Activated B cell treated with CpG ODN at 0.5 μM for 24 hours (primary cell): Measurements from ENCODE around the gene SP5. TPM values are rescaled to one million over a fixed set of nuclear protein-coding genes. Genes with fewer than 3 reads are reported as not detected.

Experiments used
- ATAC-seq: fragments of 200-7000 bp; cut with Tn5 transposase; one replicate; pipeline ENCODE4 v1.10.0; 2021; ENCODE audit warnings: low read depth, mild to moderate bottlenecking, moderate library complexity
- CTCF ChIA-PET: fragments of 350-600 bp; sonication (Branson Sonifier 250); formaldehyde crosslinking; loops from one replicate; lab custom pipeline; 2021; ENCODE audit warnings: antibody characterized with exemption; lab: Charles Lee
- POLR2A ChIA-PET: fragments of 350-600 bp; sonication (Branson Sonifier 250); formaldehyde crosslinking; loops from one replicate; lab custom pipeline; 2021; ENCODE audit warnings: antibody characterized with exemption; lab: Charles Lee
- DNase-seq: peaks from one replicate; pipeline ENCODE4 v3.0.0; 2022
- H3K27ac Mint-ChIP-seq: one replicate; pipeline ENCODE4 v1.8.0; 2020; ENCODE audit warnings: mixed read lengths
- H3K27me3 Mint-ChIP-seq: one replicate; pipeline ENCODE4 v1.8.0; 2021; ENCODE audit warnings: mixed read lengths
- H3K36me3 Mint-ChIP-seq: one replicate; pipeline ENCODE4 v1.8.0; 2021; ENCODE audit warnings: low read depth, mixed read lengths
- H3K4me1 Mint-ChIP-seq: one replicate; pipeline ENCODE4 v1.8.0; 2021; ENCODE audit warnings: mixed read lengths
- H3K4me3 Mint-ChIP-seq: one replicate; pipeline ENCODE4 v1.8.0; 2020; ENCODE audit warnings: mild to moderate bottlenecking, mixed read lengths
- H3K9me3 Mint-ChIP-seq: one replicate; pipeline ENCODE4 v1.8.0; 2020; ENCODE audit warnings: mixed read lengths
- CTCF ChIP-seq: fragments of 200-600 bp; IDR thresholded peaks from one replicate; pipeline ENCODE4 v1.8.0; 2022; ENCODE audit warnings: antibody characterized with exemption, mild to moderate bottlenecking
- intact Hi-C: fragments of 100-400 bp; cut with micrococcal nuclease; formaldehyde crosslinking; loops from one replicate; pipeline ENCODE4 v1.15.1; 2024
- total RNA-seq: library from RNA; stranded (reverse); gene quantifications from 2 replicates; pipeline ENCODE4 v1.2.3, GENCODE V29; 2022

The SP5 gene
- total RNA-seq, 1 donor from 2014 or later = not detected

GRCh38 chr2:170675701-170676100, 39.4 kb upstream of the SP5 start:
- intact Hi-C loops = no loop called here
- H3K27me3 Mint-ChIP-seq = peaks cover 5% of the 10 kb centered on the region
- ChIA-PET POLR2A (no interaction called here), CTCF (no interaction called here)
- TF ChIP-seq CTCF = no peak
- no peak overlapping the region for H3K4me3 Mint-ChIP-seq
- no peaks in the 10 kb centered on the region for H3K36me3 Mint-ChIP-seq
- no peaks in the 10 kb centered on the region for H3K4me1 Mint-ChIP-seq
- ATAC-seq (no peak), DNase-seq (no peak)
- no peaks in the 10 kb centered on the region for H3K9me3 Mint-ChIP-seq
- no peak overlapping the region for H3K27ac Mint-ChIP-seq

- POLR2A ChIA-PET = no interaction called here
- peaks cover 5% of the 10 kb centered on the region for H3K27me3 Mint-ChIP-seq
- no peaks in the 10 kb centered on the region for H3K4me1 Mint-ChIP-seq
- no peak overlapping the region for H3K4me3 Mint-ChIP-seq
- intact Hi-C loops = no loop called here
- CTCF ChIA-PET = no interaction called here
- no peak overlapping the region for H3K27ac Mint-ChIP-seq
- no peak for ATAC-seq
- H3K9me3 Mint-ChIP-seq = no peaks in the 10 kb centered on the region
- no peaks in the 10 kb centered on the region for H3K36me3 Mint-ChIP-seq
- no peak for DNase-seq
- TF ChIP-seq CTCF = no peak
These were observed 35.5 kb upstream of the SP5 start for GRCh38 chr2:170679607-170680079.

GRCh38 chr2:170680172-170680941, 34.8 kb upstream of the SP5 start:
- POLR2A ChIA-PET = no interaction called here
- intact Hi-C loops = no loop called here
- no peaks in the 10 kb centered on the region for H3K4me1 Mint-ChIP-seq
- no peak overlapping the region for H3K27ac Mint-ChIP-seq
- H3K4me3 Mint-ChIP-seq = no peak overlapping the region
- no peaks in the 10 kb centered on the region for H3K9me3 Mint-ChIP-seq
- CTCF ChIA-PET = no interaction called here
- no peak for DNase-seq
- H3K27me3 Mint-ChIP-seq = peaks cover 5% of the 10 kb centered on the region
- no peaks in the 10 kb centered on the region for H3K36me3 Mint-ChIP-seq
- no peak for ATAC-seq
- no peak for TF ChIP-seq CTCF

- peaks cover 5% of the 10 kb centered on the region for H3K27me3 Mint-ChIP-seq
- no peak for ATAC-seq
- H3K4me1 Mint-ChIP-seq = no peaks in the 10 kb centered on the region
- no peak overlapping the region for H3K27ac Mint-ChIP-seq
- no peak for TF ChIP-seq CTCF
- ChIA-PET CTCF (no interaction called here), POLR2A (no interaction called here)
- no peak overlapping the region for H3K4me3 Mint-ChIP-seq
- no peaks in the 10 kb centered on the region for H3K36me3 Mint-ChIP-seq
- intact Hi-C loops = no loop called here
- H3K9me3 Mint-ChIP-seq = no peaks in the 10 kb centered on the region
- DNase-seq = no peak
These were observed 33.8 kb upstream of the SP5 start for GRCh38 chr2:170681311-170681710.

GRCh38 chr2:170685591-170685990, 29.5 kb upstream of the SP5 start:
- Mint-ChIP-seq H3K9me3 (no peaks in the 10 kb centered on the region), H3K27me3 (peaks cover 5% of the 10 kb centered on the region), H3K4me3 (no peak overlapping the region), H3K36me3 (no peaks in the 10 kb centered on the region), H3K27ac (no peak overlapping the region), H3K4me1 (no peaks in the 10 kb centered on the region)
- DNase-seq (no peak), ATAC-seq (no peak)
- intact Hi-C loops = no loop called here
- CTCF ChIA-PET = no interaction called here
- POLR2A ChIA-PET = no interaction called here
- TF ChIP-seq CTCF = no peak
